Activated CD8-positive, alpha-beta T cell treated with anti-CD3 and anti-CD28 coated beads, Interleukin-2, amount 10 ng/mL, durations not matched to agents 7 days and 5 days (primary cell): ENCODE measurements around the gene INMT. TPM values are rescaled to one million over a fixed set of nuclear protein-coding genes. Genes with fewer than 3 reads are reported as not detected.

ENCODE experiments used
- ATAC-seq: fragments of 150-1000 bp; cut with Tn5 transposase; one replicate; pipeline ENCODE4 v1.10.0; 2021; ENCODE audit warnings: moderate library complexity
- CTCF ChIA-PET: fragments of 350-600 bp; sonication (Branson Sonifier 250); formaldehyde crosslinking; loops from one replicate; lab custom pipeline; 2021; ENCODE audit warnings: antibody characterized with exemption; lab: Charles Lee
- POLR2A ChIA-PET: fragments of 350-600 bp; sonication (Branson Sonifier 250); formaldehyde crosslinking; loops from one replicate; lab custom pipeline; 2021; ENCODE audit warnings: antibody characterized with exemption; lab: Charles Lee
- DNase-seq: peaks from one replicate; pipeline ENCODE4 v3.0.0-alpha.2; 2020
- H3K27ac Mint-ChIP-seq: one replicate; pipeline ENCODE4 v1.8.0; 2021; ENCODE audit warnings: mild to moderate bottlenecking, mixed read lengths
- H3K27me3 Mint-ChIP-seq: one replicate; pipeline ENCODE4 v1.8.0; 2021; ENCODE audit warnings: low read depth, mixed read lengths
- H3K36me3 Mint-ChIP-seq: one replicate; pipeline ENCODE4 v1.8.0; 2021; ENCODE audit warnings: low read depth, mixed read lengths
- H3K4me1 Mint-ChIP-seq: one replicate; pipeline ENCODE4 v1.8.0; 2021; ENCODE audit warnings: low read depth, mixed read lengths
- H3K4me3 Mint-ChIP-seq: one replicate; pipeline ENCODE4 v1.8.0; 2021; ENCODE audit warnings: mild to moderate bottlenecking, mixed read lengths
- H3K9me3 Mint-ChIP-seq: one replicate; pipeline ENCODE4 v1.8.0; 2022; ENCODE audit warnings: mixed read lengths; ENCODE audit not compliant: insufficient read depth
- total RNA-seq, 2 experiments: library from RNA; stranded (reverse); gene quantifications; one replicate each; pipeline ENCODE4 v1.2.3, GENCODE V29; 2021

Gene INMT
- total RNA-seq, 2 experiments from 2014 or later: not detected

DNA sequence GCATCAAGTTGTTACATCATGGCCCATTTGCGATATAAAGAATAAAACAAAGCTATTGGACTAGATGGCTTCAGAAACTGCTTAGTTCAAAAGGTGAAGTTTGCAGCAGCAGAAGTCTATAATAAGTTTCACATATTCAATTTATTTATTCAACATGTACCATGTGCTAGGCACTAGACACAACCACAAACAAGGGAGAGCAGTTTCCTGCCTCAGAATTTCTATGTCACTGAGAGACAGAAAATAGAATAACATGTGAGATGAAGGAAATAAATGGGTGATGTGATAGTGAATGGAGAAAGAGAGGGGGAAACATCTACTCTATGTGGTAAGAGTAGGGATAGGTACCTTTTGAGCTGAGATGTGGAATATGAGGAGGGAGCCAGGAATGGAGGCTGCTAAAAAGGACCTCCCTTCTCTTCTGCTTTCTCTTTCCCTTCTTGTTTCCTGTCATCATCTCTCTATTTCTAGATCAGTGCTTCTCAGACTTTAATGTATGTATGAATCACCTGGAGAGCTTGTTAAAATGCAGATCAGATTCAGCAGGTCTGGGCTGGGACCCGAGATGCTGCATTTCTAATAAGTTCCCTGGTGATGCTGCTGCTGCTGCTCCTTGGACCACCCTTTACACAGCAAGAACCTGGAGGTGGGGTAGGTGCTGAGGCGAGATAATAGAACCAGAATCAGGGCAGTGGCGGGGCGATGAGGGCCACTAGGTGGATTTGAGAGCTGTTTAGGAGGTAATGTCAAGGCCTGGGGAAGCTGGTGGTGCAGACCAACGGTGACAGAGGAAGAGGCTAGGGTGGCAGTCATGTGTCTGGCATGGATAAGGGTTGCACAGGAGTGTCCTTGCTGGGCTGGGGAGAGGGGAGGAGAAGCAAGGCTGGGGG lies 13.7 kb upstream of the INMT start:
- DNase-seq: no peak
- ATAC-seq: peak; percentile 54
- Mint-ChIP-seq H3K27ac (peak overlapping the region; percentile 92), H3K27me3 (no peaks in the 10 kb centered on the region), H3K4me1 (peaks cover 21% of the 10 kb centered on the region), H3K4me3 (peak overlapping the region; percentile 21), H3K36me3 (peaks cover 3% of the 10 kb centered on the region), H3K9me3 (no peaks in the 10 kb centered on the region)
- ChIA-PET CTCF (interaction anchor here (0.8 to 4.3 kb wide), 15 partner anchors 10 to 245 kb away, joined by 3 to 118 read pairs (median 8); partner anchors contain the start of genes CRHR2 and GARS1), POLR2A (interaction anchor here (1.0 to 2.6 kb wide), 5 partner anchors 11 to 144 kb away, joined by 3 to 12 read pairs (median 6); no protein-coding TSS in a partner anchor)

DNA sequence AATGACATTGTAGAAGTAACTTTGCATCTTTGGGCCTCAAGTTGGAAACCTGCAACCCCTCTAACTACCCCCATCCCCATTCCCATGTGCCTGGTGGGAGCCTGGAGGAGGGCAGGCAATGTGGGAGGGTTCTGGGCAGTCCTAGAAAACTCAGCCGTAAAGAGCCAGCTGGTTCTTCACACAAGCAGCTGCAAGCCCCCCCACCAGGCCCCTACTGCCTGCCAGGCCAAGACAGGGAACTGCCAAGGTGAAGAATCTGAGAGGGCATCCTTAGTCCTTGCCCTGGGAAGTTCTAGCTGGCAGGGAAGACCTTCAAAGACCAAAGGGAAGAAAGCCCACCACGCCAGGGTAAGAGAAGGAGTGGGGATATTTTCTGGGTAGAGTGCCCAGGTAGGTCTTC lies 12.2 kb upstream of the INMT start:
- Mint-ChIP-seq H3K4me1 (peaks cover 31% of the 10 kb centered on the region), H3K9me3 (no peaks in the 10 kb centered on the region), H3K27me3 (no peaks in the 10 kb centered on the region), H3K4me3 (no peak overlapping the region), H3K36me3 (peaks cover 3% of the 10 kb centered on the region), H3K27ac (peak overlapping the region; percentile 33)
- ChIA-PET POLR2A (interaction anchor here (0.6 to 2.6 kb wide), 7 partner anchors 9 to 146 kb away, joined by 3 to 12 read pairs (median 3); no protein-coding TSS in a partner anchor), CTCF (interaction anchor here (0.7 to 4.3 kb wide), 36 partner anchors 10 to 692 kb away, joined by 3 to 118 read pairs (median 6); partner anchors contain the start of genes CRHR2 and GARS1)
- ATAC-seq (no peak), DNase-seq (no peak)

DNA sequence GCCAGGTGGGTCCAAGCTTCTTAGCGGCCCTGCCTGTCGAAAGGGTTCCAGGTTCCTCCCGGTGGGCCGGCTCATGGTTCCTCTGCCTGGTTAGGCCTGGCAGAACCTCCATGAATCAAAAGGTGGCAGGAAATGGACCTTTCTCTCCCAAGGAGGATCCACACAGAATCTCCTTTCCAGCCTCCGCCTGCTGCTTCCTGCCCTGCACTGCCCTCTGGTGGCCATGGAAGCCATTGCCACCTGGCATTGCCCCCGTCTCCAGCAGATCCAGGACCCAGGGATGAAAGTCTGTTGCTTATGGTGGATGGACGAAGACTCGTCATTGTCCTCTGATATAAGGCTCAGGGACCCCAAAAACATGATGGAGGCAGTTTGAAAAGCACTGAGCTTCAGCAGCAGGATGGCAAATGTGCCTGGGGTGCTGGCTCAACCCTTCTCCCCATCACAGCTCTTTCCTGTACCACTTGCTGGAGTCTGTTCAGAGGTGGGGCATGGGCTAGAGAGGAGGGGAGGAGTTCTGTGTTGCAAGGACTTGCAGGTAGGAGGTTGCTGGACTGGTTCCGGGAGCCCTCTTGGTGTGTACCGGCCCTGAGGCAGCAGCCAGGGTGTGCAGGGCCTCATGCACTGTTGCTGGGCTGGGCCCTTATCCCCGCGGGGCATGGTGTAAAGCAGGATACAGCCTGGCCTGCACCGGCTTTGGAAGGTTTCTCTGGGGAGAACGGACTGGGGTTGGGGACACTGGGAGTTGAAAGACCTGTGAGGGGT lies 11.3 kb upstream of the INMT start:
- no peaks in the 10 kb centered on the region for H3K9me3 Mint-ChIP-seq
- ChIA-PET CTCF (interaction anchor here (0.5 to 4.3 kb wide), 39 partner anchors 9 to 693 kb away, joined by 3 to 118 read pairs (median 5); partner anchors contain the start of genes CRHR2 and GARS1), POLR2A (interaction anchor here (1.1 to 2.6 kb wide), 5 partner anchors 13 to 147 kb away, joined by 3 to 12 read pairs (median 5); no protein-coding TSS in a partner anchor)
- ATAC-seq (peak; percentile 71), DNase-seq (peak; percentile 82)
- H3K4me3 Mint-ChIP-seq: no peak overlapping the region
- peaks cover 3% of the 10 kb centered on the region for H3K36me3 Mint-ChIP-seq
- H3K27ac Mint-ChIP-seq: no peak overlapping the region
- peaks cover 31% of the 10 kb centered on the region for H3K4me1 Mint-ChIP-seq
- no peaks in the 10 kb centered on the region for H3K27me3 Mint-ChIP-seq

DNA sequence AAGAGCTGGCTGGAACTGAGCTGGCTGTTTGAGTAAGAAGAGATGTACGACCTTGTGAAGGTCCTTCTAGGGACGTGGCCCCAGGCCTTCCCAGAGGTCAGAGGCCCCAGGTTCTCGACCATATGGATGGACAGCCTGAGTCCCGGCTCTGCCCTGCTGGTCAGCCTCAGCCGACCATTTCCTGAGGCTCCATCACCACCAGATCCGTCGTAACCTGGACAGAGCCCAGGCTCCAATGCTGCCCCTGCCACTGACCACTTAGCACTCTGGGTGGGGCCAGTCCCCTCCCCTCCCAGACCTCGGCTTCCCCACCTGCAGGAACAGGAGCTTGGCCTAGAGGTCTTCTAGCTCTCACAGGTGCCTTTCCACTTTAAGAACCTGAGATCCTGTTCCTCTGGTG lies 10.6 kb upstream of the INMT start:
- peaks cover 31% of the 10 kb centered on the region for H3K4me1 Mint-ChIP-seq
- H3K27ac Mint-ChIP-seq: no peak overlapping the region
- ATAC-seq (no peak), DNase-seq (no peak)
- H3K36me3 Mint-ChIP-seq: peaks cover 3% of the 10 kb centered on the region
- H3K9me3 Mint-ChIP-seq: no peaks in the 10 kb centered on the region
- H3K4me3 Mint-ChIP-seq: no peak overlapping the region
- ChIA-PET POLR2A (interaction anchor here (2.6 kb wide), 1 partner anchor 14 kb away, joined by 12 read pairs; no protein-coding TSS in a partner anchor), CTCF (interaction anchor here (0.7 to 4.3 kb wide), 22 partner anchors 8 to 465 kb away, joined by 3 to 118 read pairs (median 7); partner anchors contain the start of gene CRHR2)
- no peaks in the 10 kb centered on the region for H3K27me3 Mint-ChIP-seq

- ATAC-seq (no peak), DNase-seq (no peak)
- H3K4me1 Mint-ChIP-seq: peaks cover 17% of the 10 kb centered on the region
- CTCF ChIA-PET: no interaction called here
- no peak overlapping the region for H3K27ac Mint-ChIP-seq
- no peaks in the 10 kb centered on the region for H3K36me3 Mint-ChIP-seq
- H3K4me3 Mint-ChIP-seq: no peak overlapping the region
- POLR2A ChIA-PET: no interaction called here
- peaks cover 2% of the 10 kb centered on the region for H3K27me3 Mint-ChIP-seq
- no peaks in the 10 kb centered on the region for H3K9me3 Mint-ChIP-seq
Measured at GRCh38 chr7:30743371-30744074, 8.4 kb upstream of the INMT start.

DNA sequence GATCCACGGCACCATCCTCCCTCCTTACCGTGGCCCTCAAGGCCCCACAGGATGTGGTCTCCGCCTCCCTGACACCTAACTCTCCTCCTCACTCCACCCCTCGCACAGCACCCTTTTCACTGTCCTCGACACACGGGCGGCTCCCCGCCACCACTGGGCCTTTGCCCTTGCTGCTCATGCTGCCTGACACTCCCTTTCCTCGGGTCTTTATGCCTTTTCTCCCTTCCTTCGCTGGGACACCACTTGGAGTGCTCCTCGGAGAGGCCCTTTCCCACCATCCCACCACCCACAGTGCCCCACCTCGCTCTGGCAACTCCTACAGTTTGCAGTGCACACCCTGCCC lies 7.9 kb upstream of the INMT start:
- Mint-ChIP-seq H3K27me3 (peaks cover 2% of the 10 kb centered on the region), H3K9me3 (no peaks in the 10 kb centered on the region), H3K36me3 (no peaks in the 10 kb centered on the region), H3K27ac (peak overlapping the region; percentile 22), H3K4me1 (peaks cover 11% of the 10 kb centered on the region), H3K4me3 (no peak overlapping the region)
- ATAC-seq: no peak
- ChIA-PET POLR2A (no interaction called here), CTCF (interaction anchor here (1.3 kb wide), 1 partner anchor 17 kb away, joined by 3 read pairs; no protein-coding TSS in a partner anchor)
- DNase-seq: no peak

GRCh38 chr7:30745261-30745941 lies 6.5 kb upstream of the INMT start:
- no peak for ATAC-seq
- DNase-seq: no peak
- H3K9me3 Mint-ChIP-seq: no peaks in the 10 kb centered on the region
- no peak overlapping the region for H3K4me3 Mint-ChIP-seq
- no peak overlapping the region for H3K27ac Mint-ChIP-seq
- CTCF ChIA-PET: interaction anchor here (1.3 to 1.6 kb wide), 2 partner anchors 19 to 42 kb away, joined by 3 to 4 read pairs; no protein-coding TSS in a partner anchor
- POLR2A ChIA-PET: interaction anchor here (0.6 kb wide), 2 partner anchors 65 to 222 kb away, joined by 3 read pairs; no protein-coding TSS in a partner anchor
- H3K36me3 Mint-ChIP-seq: no peaks in the 10 kb centered on the region
- H3K27me3 Mint-ChIP-seq: peaks cover 2% of the 10 kb centered on the region
- H3K4me1 Mint-ChIP-seq: peaks cover 10% of the 10 kb centered on the region

GRCh38 chr7:30750010-30750409 lies 1.9 kb upstream of the INMT start:
- ATAC-seq (no peak), DNase-seq (no peak)
- Mint-ChIP-seq H3K36me3 (no peaks in the 10 kb centered on the region), H3K9me3 (no peaks in the 10 kb centered on the region), H3K27ac (no peak overlapping the region), H3K4me3 (no peak overlapping the region), H3K4me1 (no peaks in the 10 kb centered on the region), H3K27me3 (peaks cover 2% of the 10 kb centered on the region)
- ChIA-PET POLR2A (interaction anchor here (0.6 kb wide), 1 partner anchor 38 kb away, joined by 3 read pairs; no protein-coding TSS in a partner anchor), CTCF (interaction anchor here (2.9 kb wide), 1 partner anchor 10 kb away, joined by 12 read pairs; no protein-coding TSS in a partner anchor)

GRCh38 chr7:30750683-30751650 lies 968 bp upstream of the INMT start:
- Mint-ChIP-seq H3K27me3 (peaks cover 2% of the 10 kb centered on the region), H3K27ac (no peak overlapping the region), H3K36me3 (no peaks in the 10 kb centered on the region), H3K9me3 (no peaks in the 10 kb centered on the region), H3K4me1 (no peaks in the 10 kb centered on the region), H3K4me3 (no peak overlapping the region)
- POLR2A ChIA-PET: no interaction called here
- ATAC-seq: no peak
- DNase-seq: no peak
- CTCF ChIA-PET: interaction anchor here (2.9 kb wide), 1 partner anchor 11 kb away, joined by 12 read pairs; no protein-coding TSS in a partner anchor

DNA sequence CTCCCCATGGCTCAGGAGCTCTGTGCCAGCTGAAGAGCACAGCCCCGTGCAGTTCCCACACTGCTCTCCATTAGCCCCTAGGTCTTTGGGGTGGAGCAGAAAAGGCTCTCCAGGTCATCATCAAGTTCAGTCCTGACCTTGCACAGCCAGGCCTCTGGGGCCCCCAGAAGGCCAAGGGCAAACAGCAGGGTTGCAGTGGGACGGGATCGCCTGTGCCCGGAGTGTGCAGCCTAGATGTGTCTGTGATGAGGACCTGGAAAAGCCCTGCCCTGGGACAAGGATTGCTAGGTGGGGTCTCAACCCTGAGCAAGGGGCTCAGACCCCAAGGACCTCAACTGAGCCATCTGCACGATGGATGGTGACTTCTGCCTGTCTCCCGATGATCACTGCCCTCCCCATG lies 549 bp downstream of the INMT start:
- no peaks in the 10 kb centered on the region for H3K36me3 Mint-ChIP-seq
- POLR2A ChIA-PET: no interaction called here

More for the DNA sequence above, 549 bp downstream of the INMT start:
- Mint-ChIP-seq H3K4me3 (no peak overlapping the region), H3K9me3 (no peaks in the 10 kb centered on the region), H3K27ac (no peak overlapping the region), H3K4me1 (no peaks in the 10 kb centered on the region), H3K27me3 (no peaks in the 10 kb centered on the region)
- no peak for DNase-seq
- ATAC-seq: no peak
- CTCF ChIA-PET: no interaction called here
